K562 (cell line): Measurements from ENCODE around the gene GRP. TPM values are rescaled to one million over a fixed set of nuclear protein-coding genes. Genes with fewer than 3 reads are reported as not detected.

ENCODE experiments used
- MLLT1 ChIP-seq, 2 experiments: fragments of 450-650 bp; IDR thresholded peaks; 2 replicates each; pipeline ENCODE4 v1.6.1; 2016
- ZMIZ1 ChIP-seq, 2 experiments: fragments of 150-350 bp in 1 of 2; IDR thresholded peaks; 2 replicates each; pipeline ENCODE4 v1.6.1; 2012 to 2016; ENCODE audit warnings: low read depth in 2 of 2, low read length in 2 of 2, mild to moderate bottlenecking in 1 of 2, moderate library complexity in 1 of 2
- ZNF449 ChIP-seq: fragments of 250-450 bp; sonication (Bioruptor Pico); IDR thresholded peaks from 2 replicates; pipeline ENCODE4 v1.8.0; 2022; ENCODE audit warnings: moderate library complexity, mild to moderate bottlenecking, inconsistent platforms
- polyA plus RNA-seq, 8 experiments: library from polyadenylated mRNA; depleted of rRNA in 4 of 8; stranded (reverse) in 5 of 8; unstranded in 3 of 8; fragments of >200 nt; fragmentation: Nextera tagmentation in 2 of 8; fragmentation: Illumina TruSeq in 1 of 8; extraction: Ambion mirVana in 2 of 8; extraction: Trizol in 1 of 8; gene quantifications; 2 replicates each; pipeline versions ENCODE4 v1.2.1 to v1.2.3, GENCODE V29; 2011 to 2014; ENCODE audit warnings: inconsistent platforms in 1 of 8, missing spikeins in 1 of 8
- total RNA-seq, 7 experiments: library from RNA; depleted of rRNA in 6 of 7; stranded (reverse); fragments of >200 nt in 6 of 7; fragmentation: Illumina TruSeq in 2 of 7; extraction: Trizol in 2 of 7; gene quantifications; 2 replicates each; pipeline versions ENCODE4 v1.2.1 to v1.2.3, GENCODE V29; 2011 to 2021; ENCODE audit warnings: low replicate concordance in 1 of 7

The GRP gene
- total and polyA plus RNA-seq, 9 of the 15 experiments (the other 6 are each of a cell fraction or from before 2014, with no cell fraction given), result 0.07 TPM; not detected in 8

GRCh38 chr18:59264121-59264571 is 44.2 kb downstream of the GRP start (continued):
- TF ChIP-seq MLLT1 (IDR thresholded peaks at IDR 0.05) (no peak), ZMIZ1 (IDR thresholded peaks at IDR 0.05; ENCODE audit: low read depth in 2 of 2, low read length in 2 of 2) (no peak), ZNF449 (no peak)
